Measurements from ENCODE around the gene ANKRD29. TPM values are rescaled to one million over a fixed set of nuclear protein-coding genes. Genes with fewer than 3 reads are reported as not detected.
"Not testable (repeated sequence)": the region's sequence is repeated elsewhere in the genome, so short reads cannot be mapped to it uniquely, and the experiment has no call there.

ANKRD29 gene
- total and polyA plus RNA-seq, 7 donors, result 2.5 to 31.0 (median 4.2) TPM

DNA sequence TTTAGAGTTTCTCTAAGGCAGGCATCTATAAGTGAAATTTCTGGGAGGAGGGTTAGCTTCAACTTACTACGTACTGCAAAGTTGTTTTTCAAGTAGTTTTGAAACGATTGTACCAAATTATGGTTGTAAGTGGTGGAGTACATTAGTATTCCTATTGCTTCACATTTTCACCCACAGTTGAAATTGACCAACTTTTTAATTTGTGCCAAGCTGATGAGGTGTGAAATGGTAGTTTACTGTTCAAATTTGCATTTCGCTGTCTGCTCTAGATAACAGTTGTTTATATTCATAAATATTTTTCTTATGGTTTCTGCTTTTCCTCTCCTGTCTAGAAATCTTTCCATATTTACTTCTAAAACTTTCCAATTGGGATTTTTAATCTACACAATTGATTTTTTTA lies 95.0 kb downstream of the ANKRD29 start:
- H3K36me3 ChIP-seq, result peaks cover 0 to 78% (median 24%) of the 10 kb centered on the region in 4 donors
- 93 to 95% methylated on average over 3 of the region's 3 CpGs for WGBS, 2 donors
- intact Hi-C loops (cut with DNase I), result no loop called here

DNA sequence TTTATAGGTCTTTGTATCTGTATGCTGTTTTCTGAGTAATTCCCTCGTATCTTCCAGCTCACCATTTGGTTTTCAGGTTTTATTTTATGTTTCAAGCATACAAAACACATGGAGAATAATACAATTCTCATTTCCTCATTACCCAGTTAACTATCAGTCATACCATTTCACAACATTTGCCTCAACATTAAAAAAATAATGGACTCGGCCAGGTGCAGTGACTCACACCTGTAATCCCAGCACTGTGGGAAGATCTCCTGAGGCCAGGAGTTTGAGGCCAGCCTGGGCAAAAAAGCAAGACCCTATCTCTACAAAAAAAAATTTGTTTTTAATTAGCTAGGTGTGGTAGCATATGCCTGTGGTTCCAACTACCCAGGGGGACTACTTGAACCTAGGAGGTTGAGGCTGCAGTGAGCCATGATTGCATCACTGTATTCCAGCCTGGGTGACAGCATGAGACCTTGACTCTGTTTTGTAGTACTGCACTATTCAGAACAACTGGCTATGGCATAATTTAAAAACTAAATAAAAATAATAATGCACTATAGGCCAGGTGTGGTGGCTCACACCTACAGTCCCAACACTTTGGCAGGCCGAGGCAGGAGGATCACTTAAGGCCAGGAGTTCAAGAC lies 96.7 kb downstream of the ANKRD29 start:
- H3K4me1 ChIP-seq, result no peaks in the 10 kb centered on the region
- WGBS, 2 donors, result 47 to 57% methylated on average over 3 of the region's 3 CpGs
- no peak overlapping the region for H3K27ac ChIP-seq
- H3K4me3 ChIP-seq, result no peak overlapping the region
- peaks cover 0 to 71% (median 23%) of the 10 kb centered on the region in 4 donors for H3K36me3 ChIP-seq
- intact Hi-C loops (cut with DNase I), result no loop called here
- no peak for DNase-seq
- H3K9me3 ChIP-seq, result no peaks in the 10 kb centered on the region
- no peaks in the 10 kb centered on the region for H3K27me3 ChIP-seq
- no peak for TF ChIP-seq POLR2A (IDR thresholded peaks at IDR 0.05)
- TF ChIP-seq EP300 (IDR thresholded peaks at IDR 0.05), result no peak
- TF ChIP-seq, protein P1, sequence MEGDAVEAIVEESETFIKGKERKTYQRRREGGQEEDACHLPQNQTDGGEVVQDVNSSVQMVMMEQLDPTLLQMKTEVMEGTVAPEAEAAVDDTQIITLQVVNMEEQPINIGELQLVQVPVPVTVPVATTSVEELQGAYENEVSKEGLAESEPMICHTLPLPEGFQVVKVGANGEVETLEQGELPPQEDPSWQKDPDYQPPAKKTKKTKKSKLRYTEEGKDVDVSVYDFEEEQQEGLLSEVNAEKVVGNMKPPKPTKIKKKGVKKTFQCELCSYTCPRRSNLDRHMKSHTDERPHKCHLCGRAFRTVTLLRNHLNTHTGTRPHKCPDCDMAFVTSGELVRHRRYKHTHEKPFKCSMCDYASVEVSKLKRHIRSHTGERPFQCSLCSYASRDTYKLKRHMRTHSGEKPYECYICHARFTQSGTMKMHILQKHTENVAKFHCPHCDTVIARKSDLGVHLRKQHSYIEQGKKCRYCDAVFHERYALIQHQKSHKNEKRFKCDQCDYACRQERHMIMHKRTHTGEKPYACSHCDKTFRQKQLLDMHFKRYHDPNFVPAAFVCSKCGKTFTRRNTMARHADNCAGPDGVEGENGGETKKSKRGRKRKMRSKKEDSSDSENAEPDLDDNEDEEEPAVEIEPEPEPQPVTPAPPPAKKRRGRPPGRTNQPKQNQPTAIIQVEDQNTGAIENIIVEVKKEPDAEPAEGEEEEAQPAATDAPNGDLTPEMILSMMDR (IDR thresholded peaks at IDR 0.05), result no peak
- no peak for TF ChIP-seq POLR2AphosphoS5 (IDR thresholded peaks at IDR 0.05)

More for the DNA sequence above, 95.0 kb downstream of the ANKRD29 start:
- TF ChIP-seq EP300 (IDR thresholded peaks at IDR 0.05) (no peak), POLR2A (IDR thresholded peaks at IDR 0.05) (no peak), POLR2AphosphoS5 (IDR thresholded peaks at IDR 0.05) (no peak)
- TF ChIP-seq, protein P1 (IDR thresholded peaks at IDR 0.05), result no peak
- no peak overlapping the region for H3K4me3 ChIP-seq
- no peak for DNase-seq
- H3K4me1 ChIP-seq, result no peaks in the 10 kb centered on the region
- no peaks in the 10 kb centered on the region for H3K27me3 ChIP-seq
- no peaks in the 10 kb centered on the region for H3K9me3 ChIP-seq
- H3K27ac ChIP-seq, result no peak overlapping the region

DNA sequence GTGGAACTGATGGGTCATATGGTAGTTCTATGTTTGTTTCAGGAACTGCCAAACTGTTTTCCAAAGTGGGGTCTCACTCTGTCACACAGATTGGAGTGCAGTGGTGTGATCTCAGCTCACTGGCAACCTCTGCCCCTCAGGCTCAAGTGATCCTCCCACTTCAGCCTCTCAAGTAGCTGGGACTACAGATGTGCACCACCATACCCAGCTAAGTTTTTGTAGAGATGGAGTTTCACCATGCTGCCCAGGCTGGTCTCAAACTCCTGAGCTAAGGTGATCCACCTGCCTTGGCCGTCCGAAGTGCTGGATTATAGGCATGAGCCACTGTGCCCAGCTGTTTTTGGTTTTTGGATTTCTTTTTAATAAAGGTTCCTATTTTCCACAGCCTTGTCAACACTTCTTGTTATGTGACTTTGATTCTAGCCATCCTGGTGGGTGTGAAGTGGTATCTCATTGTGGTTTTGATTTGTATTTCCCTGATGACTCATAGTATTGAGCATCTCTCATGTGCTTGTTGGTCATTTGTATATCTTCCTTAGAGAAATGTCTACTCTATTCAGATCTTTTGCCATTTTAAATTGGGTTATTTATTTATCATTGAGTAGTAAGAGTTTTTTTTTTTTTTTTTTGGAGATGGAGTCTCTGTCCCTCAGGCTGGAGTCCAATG lies 99.2 kb downstream of the ANKRD29 start:
- intact Hi-C loops (cut with DNase I), result no loop called here
- TF ChIP-seq EP300 (IDR thresholded peaks at IDR 0.05) (no peak), POLR2A (IDR thresholded peaks at IDR 0.05) (no peak), POLR2AphosphoS5 (IDR thresholded peaks at IDR 0.05) (no peak)
- TF ChIP-seq, protein P1 (IDR thresholded peaks at IDR 0.05), result no peak
- 94 to 97% methylated on average over 2 of the region's 2 CpGs for WGBS, 2 donors
- Histone ChIP-seq H3K27me3 (no peaks in the 10 kb centered on the region), H3K9me3 (no peaks in the 10 kb centered on the region), H3K27ac (no peak overlapping the region), H3K4me3 (no peak overlapping the region), H3K4me1 (no peaks in the 10 kb centered on the region), H3K36me3 (peaks cover 0 to 67% (median 27%) of the 10 kb centered on the region in 4 donors)
- no peak for DNase-seq

DNA sequence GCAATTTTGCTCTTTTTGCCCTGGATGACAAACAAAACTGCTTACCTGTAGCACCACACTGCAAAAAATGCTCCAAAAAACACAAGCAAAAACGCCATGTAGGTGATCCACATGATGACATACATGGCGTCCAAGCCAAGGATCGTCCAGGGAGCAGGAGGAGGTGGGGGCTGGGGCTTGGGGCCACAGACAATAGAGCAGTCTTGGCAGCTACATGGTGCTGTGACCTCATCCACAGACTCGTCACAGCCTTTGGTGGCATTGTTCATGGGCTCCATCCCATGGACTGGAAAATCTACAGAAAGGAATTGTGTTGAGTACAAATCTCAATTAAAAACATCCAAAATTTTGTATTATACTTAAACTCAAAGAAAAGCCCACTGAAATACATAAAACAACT lies 102.5 kb downstream of the ANKRD29 start:
- Histone ChIP-seq H3K4me3 (no peak overlapping the region), H3K9me3 (no peaks in the 10 kb centered on the region), H3K27me3 (no peaks in the 10 kb centered on the region), H3K27ac (no peak overlapping the region), H3K4me1 (no peaks in the 10 kb centered on the region), H3K36me3 (peaks cover 3 to 68% (median 24%) of the 10 kb centered on the region in 4 donors)
- intact Hi-C loops (cut with DNase I), result no loop called here
- WGBS, 2 donors, result 96 to 98% methylated on average over 4 of the region's 4 CpGs
- TF ChIP-seq EP300 (IDR thresholded peaks at IDR 0.05) (no peak), POLR2AphosphoS5 (IDR thresholded peaks at IDR 0.05) (no peak), POLR2A (IDR thresholded peaks at IDR 0.05) (no peak)
- TF ChIP-seq, protein P1 (IDR thresholded peaks at IDR 0.05), result no peak
- no peak for DNase-seq

DNA sequence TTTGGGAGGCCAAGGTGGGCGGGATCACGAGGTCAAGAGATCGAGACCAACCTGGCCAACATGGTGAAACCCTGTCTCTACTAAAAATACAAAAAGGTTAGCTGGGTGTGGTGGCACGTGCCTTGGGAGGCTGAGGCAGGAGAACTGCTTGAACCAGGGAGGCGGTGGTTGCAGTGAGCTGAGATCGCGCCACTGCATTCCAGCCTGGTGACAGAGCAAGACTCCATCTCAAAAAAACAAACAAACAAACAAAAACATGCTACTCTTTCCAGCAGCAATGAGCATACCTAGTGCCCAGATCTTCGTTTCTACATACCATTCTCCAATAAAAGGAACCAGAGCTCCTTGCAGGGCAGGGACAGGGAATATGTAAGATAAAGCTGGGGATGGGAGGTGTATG lies 105.2 kb downstream of the ANKRD29 start:
- H3K27ac ChIP-seq; DNase-seq; H3K4me3 ChIP-seq; H3K9me3 ChIP-seq; H3K4me1 ChIP-seq; intact Hi-C loops (cut with DNase I); H3K27me3 ChIP-seq: not testable (repeated sequence)
- peaks cover 25 to 88% (median 46%) of the 10 kb centered on the region in 4 donors for H3K36me3 ChIP-seq
- 96 to 98% methylated on average over 8 of the region's 8 CpGs for WGBS, 2 donors

All from sigmoid colon (tissue), 7 donors.